Pons (tissue), 1 donor: ENCODE data around the gene TBC1D10B.
"Not testable (repeated sequence)": the region's sequence is repeated elsewhere in the genome, so short reads cannot be mapped to it uniquely, and the experiment has no call there.

Source experiments
- DNase-seq: peaks from one replicate; pipeline ENCODE4 v3.0.0-alpha.2; 2016; ENCODE audit warnings: low spot score

The TBC1D10B gene

DNA sequence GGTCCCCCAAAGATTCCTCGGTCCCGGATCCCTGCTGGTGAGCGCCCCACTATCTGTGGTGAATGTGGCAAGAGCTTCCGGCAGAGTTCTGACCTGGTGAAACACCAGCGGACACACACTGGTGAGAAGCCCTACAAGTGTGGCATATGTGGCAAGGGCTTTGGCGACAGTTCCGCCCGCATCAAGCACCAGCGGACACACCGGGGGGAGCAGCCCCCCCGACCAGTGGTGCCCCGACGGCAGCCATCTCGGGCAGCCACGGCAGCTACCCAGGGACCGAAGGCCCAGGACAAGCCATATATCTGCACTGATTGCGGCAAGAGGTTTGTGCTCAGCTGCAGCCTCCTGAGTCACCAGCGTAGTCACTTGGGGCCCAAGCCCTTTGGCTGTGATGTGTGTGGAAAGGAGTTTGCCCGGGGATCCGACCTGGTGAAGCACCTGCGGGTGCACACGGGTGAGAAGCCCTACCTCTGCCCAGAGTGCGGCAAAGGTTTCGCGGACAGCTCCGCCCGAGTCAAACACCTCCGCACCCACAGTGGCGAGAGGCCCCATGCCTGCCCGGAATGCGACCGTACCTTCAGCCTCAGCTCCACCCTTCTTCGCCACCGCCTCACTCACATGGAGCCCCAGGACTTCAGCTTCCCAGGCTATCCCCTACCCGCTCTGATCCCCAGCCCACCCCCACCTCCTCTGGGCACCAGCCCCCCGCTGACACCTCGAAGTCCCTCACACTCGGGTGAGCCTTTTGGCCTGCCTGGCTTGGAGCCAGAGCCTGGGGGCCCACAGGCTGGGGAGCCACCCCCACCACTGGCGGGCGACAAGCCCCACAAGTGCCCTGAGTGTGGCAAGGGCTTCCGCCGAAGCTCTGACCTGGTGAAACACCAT, 27.7 kb upstream of the TBC1D10B start:
- DNase-seq: no peak

DNA sequence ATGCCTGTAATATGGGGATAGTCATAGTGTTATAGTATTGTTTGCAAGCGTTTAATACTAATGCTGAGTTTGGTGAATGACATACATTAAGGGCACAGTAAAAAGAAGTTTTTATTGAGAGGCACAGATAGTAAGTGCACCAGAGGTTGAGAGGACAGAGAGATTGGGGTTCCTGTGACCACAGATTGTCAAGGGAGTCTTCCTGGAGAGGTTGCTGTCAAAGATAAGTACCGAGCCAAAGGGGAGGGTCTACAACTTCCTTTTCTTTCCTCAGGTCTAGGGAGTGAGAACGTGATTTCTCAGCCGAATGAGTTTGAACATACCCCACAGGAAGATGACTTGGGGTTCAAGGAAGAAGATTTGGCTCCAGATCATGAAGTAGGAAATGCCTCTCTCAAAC, 26.8 kb upstream of the TBC1D10B start:
- no peak for DNase-seq

DNA sequence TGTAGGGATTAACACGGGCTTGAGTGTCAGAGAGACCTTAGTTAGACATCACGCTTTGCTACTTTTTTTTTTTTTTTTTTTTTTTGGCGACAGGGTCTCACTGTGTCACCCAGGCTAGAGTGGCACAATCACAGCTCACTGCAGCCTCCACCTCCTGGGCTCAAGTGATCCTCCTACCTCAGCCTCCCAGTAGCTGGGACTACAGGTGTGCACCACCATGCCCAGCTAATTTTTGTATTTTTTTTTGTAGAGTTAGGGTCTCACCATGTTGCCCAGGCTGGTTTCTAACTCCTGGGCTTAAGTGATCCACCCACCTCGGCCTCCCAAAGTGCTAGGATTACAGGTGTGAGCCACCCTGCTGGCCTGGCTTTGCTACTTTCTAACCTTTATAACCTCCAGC, 26.3 kb upstream of the TBC1D10B start:
- not testable (repeated sequence) for DNase-seq

DNA sequence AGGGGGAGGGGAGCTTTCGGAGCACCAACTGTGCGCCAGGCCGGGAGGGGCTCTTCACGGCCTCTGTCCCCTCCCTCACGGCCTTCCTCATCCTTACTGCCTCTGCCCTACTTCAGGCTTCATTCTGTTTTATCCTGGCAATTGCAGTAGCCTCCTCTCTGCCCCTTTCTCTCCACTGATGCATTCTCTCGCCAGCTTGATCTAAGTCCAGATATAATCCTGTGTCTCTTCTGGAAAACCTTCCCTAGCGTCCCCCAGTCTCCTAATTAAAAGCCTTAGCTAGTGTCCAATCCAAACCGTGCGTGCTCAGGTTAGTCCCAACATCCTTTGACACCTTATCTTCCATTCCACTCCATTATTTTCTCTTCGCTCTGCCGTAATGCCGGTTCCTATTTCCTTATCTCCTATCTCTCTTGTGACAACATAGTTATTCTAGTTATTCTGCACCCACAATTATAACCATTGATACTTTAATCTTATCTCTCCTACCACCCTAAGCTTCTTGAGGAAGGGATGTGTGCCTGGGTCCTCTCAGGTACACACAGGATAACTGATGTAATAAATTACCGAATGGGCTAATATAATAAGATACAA, 25.8 kb upstream of the TBC1D10B start:
- no peak for DNase-seq

DNA sequence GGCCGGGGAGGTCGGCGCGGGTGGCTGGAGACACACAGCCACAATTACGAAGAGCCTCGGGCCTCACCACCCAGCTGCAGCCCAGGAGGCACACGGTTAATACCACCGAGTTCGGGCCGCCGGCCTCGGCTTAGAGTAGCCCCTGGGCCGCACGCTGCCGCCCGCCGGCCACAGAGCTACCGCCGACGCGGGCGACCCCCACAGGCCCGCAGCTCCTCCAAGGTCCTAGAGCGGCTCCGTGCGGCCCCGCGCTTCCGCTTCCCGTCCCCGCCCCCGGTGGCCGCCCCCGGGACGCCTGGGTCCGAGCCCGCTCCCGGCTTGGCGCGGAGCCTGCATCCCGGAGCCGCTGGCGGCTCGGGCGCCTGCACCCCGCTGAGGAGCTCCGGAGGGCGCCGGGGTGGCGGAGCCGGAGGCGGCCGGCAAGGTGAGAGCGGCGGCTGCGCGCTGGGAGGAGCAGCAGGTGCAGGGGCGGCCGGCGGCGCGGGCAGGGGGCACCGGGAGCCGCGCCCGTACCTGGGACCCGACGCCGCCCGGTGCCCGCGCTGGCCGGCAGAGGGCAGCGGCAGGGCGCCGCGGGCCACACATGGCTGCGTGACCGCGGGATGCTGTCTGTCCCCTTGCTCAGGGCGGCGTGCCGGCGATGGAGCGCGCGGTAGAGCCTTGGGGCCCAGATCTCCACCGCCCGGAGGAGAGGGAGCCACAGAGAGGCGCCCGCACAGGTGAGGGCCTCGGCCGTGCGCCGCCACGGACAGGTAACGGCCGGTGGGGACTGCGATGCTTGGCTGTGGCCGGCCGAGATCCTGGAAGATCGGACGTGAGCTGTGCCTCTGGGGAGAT, 25.1 kb upstream of the TBC1D10B start, which contains the start of gene ZNF48:
Gene ZNF48, plus strand, starts transcription at position 266 of the 837 bp plus-strand sequence. Its CDS starts 375 bp downstream, at position 641.
- DNase-seq: peak; percentile 84

DNA sequence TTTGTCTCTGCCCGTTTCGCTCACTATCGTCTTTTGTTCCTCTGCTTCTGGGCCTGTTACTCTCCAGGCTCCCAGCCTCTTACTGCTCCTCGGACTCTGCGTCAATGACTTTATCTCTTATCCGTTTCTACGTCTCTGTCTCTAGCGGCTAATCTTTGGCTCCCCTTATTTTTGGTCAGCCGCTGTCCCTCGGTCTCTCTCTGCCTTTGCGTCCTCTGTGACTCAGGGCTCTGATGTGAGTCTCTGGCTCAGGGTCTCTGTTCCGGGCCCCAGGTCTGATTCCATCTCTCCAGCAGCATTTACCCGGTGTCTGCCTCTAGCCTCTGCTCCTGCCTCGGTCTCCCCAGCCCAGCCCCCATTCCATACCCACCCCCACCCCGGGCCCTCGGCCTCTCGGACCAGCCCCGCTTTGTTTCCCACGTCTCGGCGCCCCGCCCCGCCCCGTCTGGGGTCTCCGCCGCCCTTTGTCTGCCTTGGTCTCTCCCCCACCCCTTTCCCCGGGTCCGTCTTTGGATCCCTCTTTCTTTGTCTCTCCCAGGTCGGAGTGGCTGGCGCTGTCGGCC, 24.4 kb upstream of the TBC1D10B start:
- DNase-seq: no peak

DNA sequence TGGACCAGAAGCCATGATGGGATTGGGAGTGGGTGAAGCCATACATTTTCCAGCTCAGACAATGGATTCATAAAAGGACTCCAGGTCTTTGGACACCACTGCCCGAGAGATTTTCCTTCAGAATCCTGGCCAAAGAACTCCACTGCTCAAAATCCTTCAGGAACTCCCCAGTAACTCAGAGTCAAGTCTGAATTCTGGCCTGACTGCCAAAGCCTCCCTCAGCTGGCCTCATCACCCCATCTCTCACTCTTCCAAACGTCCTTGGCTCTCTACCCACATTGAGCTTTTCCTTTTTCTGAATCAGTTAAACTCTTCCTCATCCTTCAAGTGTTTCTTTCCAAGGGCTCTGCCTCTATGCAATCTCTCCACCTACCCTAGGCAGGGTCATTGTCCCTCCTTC, 13.2 kb upstream of the TBC1D10B start:
- no peak for DNase-seq

DNA sequence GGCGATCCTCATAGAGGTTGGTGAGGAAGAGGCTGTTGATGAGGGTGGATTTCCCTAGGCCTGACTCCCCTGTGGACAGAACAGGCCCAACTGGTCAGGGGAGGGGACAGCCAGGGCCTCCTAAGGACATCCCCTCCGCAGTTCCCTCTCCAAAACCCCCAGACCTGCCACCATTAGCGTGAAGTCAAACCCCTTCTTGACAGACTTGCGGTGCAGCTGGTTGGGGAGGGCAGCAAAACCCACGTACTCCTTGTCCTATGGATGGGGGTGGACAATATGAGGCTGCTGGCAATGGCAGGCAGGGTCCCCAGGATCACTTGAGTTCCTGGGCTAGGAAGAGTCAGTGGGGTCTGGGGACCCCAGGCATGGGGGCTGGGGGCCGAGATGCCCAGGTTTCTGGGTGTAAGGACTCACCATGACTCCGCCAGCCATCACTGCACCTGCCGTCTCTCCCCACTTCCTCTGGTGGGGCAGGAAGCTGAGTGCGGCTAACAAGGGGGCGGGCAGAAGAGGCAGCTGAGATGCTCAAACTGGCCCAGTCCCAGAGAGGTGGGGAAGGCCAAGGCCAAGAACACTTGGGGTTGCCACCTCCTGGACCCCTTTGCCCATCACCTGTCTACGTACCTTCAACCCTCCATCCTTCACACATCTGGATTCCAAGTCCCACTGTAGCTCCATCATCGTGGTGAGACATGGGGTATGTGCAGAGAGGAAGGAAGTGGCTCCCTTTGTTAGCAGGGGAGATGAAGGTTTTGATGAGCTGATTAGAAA, 12.0 kb upstream of the TBC1D10B start, which contains the start of gene SEPTIN1:
Gene SEPTIN1, minus strand, starts transcription at position 451 of the 771 bp plus-strand sequence. Its CDS starts 19 bp downstream, at position 432.
- DNase-seq: no peak

DNA sequence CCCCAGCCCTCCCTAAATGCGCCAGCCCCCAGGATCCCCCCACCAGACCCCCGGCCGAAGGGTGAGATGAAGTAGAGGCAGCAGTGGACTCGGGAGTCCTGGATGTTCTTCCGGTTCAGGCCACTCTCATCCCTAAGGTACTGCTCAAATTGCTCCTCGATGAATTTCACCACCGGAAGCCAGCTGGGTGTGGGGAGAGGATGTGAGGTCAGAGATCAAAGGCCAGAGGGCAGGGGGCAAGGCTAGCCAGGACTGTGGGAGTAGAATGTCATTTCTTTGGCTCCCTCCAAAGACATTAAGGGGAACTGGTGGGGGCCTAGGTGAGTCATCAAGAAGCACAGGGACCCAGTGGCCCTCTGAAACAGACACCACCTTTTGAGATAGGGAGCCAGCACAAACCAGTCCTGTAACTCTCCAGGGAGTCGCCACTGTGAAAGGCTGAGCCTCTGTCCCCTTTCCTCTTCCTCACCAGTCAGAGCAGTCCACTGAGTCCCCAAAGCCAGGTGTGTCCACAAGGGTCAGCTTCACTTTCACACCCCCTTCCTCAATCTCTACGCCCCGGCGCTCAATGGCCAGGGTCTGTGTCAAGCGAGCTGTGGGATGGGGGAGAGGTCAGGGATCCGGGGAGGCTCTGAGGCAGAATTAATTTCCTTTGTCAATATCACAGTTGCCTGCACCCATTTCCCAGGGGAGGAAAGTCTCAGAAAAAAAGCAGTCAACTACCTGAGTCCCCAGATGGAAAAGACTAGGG, 11.2 kb upstream of the TBC1D10B start:
- DNase-seq: no peak

DNA sequence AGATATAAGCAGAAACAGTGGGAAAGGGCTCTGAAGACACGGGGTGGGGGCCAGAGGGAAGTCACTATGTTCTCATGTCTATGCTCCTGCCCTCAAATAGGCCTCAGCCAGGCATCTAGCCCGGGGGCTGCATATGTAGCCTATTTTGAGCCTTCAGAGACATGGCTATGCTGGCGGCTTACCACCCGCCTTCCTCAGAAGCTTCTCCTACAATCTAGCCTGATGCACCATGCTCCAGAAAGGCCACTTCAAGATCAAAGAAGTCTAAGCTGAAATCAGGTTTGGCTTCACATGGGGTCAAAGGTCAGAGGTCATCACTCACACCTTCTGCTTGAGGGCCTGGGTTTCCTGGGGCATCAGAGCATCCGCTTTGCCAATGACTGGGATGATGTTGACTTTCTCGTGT, 10.5 kb upstream of the TBC1D10B start:
- DNase-seq: no peak

DNA sequence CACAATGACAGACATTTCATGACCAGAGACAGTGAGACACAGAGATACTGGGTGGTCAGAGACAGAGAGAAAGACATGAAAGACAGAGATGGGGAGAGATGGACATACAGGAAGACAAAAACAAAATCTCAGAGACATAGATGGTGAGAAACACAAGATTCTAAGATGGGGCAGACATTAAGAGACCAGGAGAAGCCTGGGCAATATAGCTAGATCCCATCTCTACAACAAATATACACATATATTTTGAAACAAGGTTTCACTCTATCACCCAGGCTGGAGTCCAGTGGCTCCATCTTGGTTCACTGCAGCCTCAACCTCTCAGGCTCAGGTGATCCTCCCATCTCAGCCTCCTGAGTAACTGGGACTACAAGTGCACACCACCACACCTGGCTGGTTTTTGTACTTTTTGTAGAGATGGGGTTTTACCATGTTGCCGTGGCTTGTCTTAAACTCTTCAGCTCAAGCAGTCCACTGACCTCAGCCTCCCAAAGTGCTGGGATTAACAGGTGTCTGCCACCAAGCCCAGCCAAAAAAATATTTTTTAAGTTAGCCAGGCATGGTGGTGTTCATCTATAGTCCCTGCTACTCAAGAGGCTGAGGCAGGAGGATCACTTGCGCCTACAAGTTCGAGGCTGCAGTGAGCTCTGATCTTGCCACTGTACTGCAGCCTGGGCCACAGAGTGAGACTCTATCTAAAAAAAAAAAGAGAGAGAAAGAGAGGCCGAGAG, 9.9 kb upstream of the TBC1D10B start:
- no peak for DNase-seq

DNA sequence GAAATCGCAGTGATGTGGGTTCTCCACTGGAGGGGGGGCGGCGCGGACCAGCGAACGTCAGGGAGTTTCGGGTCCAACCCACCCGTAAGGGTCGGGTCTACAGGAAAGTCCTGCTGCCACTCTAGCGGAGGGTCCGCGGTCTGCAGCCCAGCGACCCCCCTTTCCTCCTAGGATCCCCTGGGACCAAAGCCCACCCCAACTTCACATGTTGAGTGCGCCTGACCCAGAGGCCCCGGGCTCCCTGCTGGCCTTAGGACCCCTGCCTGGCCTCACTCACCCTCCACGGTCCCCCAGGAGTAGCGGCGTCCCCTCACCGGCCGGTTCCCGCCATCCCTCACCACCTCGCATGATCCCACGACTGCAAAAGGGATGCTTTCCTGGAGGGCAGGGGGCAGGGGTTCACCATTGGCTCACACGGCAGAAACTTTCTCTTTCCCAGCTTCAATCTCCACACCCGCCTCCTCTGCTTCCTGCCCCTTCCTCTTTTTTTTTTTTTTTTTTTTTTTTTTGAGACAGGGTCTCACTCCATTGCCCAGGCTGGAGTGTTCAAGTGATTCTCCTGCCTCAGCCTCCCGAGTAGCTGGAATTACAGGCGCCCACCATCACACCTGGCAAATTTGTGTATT, 9.0 kb upstream of the TBC1D10B start:
- DNase-seq: no peak

DNA sequence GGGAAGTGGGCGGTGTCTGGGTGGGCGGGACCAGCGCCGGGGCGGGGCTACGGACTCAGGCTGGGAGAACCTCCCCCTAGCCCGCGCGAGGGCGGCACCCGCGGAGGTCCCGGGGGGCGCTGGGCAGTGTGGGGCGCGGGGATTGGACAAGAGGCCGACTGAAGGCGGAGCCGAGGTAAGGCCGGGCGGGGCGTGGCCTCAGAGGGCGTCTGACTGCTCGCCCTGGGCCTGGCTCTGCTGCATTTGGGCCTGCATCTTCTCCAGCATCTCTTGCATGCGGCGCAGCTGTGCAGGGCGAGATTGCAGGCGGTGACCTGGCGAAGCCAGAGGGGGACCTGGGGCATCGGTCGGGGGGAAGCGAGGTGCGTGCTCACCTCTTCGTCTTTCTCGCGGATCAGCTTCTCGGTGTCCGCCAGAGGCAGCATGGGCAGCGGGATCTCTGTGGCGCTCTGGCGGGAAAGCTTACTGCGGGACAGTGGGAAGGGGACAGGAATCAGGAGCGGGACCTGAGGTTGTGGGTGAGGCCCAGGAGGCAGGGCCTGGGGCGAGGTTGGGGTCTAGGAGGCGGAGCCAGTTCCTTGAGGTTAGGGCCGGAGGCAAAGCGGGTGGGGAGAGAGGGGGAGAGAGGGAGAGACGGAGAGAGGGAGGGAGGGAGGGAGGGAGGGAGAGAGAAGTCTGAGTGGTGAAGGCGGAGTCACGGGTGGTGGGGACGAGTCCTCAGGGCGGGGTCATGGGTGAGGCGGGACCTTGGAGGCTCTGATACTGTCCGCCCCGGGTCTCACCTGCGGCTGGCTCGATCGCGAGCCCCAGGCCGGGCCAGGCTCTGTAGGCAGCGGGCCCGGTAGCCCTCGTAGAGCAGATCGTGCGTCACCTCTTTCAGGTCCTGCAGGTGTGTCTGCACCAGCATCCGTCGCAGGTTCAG, 8.2 kb upstream of the TBC1D10B start:
- peak; percentile 98 for DNase-seq

DNA sequence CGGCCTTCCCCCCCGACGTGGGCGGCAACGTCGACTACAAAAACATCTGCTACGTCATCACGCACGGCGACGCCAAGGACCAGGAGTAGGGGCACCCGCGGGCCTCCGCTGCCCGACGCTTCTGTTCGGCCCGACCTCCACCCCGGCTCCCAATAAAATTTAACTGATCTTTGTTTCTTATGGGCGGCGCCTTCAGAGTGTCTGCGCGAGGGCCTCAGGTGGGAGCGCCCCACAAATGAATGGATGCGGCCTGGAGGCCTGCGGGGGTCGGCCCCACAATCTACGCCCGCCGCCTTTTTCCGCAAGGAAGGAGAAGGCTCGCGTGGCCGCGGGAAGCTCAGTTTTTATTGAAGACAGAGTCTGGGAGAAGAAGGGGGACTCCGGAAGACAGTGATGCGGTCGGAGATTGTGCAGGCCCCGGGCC, 7.5 kb upstream of the TBC1D10B start:
- peak; percentile 92 for DNase-seq

DNA sequence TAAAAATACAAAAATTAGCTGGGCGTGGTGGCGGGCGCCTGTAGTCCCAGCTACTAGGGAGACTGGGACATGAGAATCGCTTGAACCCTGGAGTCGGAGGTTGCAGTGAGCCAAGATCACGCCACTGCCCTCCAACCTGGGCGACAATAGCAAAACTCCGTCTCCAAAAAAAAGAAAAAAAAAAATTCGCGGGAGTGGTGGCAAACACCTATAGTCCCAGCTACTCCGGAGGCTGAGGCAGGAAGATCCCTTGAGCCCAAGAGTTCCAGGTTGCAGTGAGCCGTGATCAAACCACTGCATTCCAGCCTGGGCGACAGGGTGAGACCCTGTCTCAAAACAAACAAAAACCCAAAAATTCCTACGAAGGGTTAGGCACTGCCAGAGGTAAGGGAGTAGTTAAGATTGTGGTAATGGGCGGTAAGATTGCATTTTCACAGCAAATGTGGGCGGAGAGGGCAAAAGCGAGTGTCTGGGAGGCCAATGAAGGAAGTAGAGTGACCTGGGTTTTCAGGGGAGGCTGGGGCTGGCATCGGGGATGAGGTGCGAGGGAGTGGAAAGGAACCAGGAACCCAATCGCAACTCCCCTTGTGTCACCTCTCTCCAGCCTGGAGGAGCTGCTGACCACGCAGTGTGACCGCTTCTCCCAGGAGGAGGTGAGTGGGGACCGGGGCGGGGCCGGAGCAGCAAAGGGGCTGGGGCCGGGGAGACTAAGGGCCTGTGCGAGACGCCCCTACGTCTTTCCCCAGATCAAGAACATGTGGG, 6.9 kb upstream of the TBC1D10B start:
- DNase-seq: peak; percentile 58

DNA sequence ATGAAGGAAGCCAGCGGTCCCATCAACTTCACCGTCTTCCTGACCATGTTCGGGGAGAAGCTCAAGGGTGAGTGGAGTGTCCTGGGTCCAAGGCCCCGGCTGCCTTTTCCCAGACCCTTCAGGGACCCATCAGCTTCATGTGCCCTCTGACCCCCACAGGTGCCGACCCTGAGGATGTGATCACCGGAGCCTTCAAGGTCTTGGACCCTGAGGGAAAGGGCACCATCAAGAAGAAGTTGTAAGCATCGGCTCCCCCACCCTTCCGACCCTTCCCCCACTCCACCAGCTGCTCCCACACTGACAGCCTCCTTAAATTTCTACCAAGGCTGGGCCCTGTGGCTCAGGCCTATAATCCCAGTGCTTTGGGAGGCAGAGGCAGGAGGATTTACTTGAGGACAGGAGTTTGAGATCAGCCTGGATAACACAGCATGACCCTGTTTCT, 6.2 kb upstream of the TBC1D10B start:
- DNase-seq: no peak

DNA sequence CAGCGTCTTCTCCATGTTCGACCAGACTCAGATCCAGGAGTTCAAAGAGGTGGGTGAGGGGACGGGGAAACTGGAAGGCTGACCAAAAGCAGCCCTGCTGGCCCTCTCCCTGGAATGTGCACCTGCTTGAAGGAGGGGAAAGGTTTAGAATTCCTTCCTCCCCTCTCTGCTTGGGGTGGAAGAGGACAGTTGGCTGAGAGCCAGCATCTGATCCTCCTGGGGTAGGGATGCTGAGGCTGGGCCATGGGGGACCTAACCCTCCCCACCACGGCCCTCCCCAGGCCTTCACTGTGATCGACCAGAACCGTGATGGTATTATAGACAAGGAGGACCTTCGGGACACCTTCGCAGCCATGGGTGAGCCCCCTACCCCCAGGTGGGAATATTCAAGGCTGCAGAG, 5.6 kb upstream of the TBC1D10B start:
- DNase-seq: no peak
